HepG2 (cell line): ENCODE results near the gene NSMF. TPM values are rescaled to one million over a fixed set of nuclear protein-coding genes. Genes with fewer than 3 reads are reported as not detected.

Experiments used
- ATAC-seq: fragments of 200-7000 bp; cut with Tn5 transposase; 3 replicates; pipeline ENCODE4 v1.9.1; 2020; ENCODE audit warnings: mild to moderate bottlenecking, moderate library complexity
- BruUV-seq: library from RNA; stranded (reverse); fragments of 400-500 nt; replicated peaks from 2 replicates; lab custom pipeline; 2021; lab: Mats Ljungman, UMichigan
- CTCF ChIA-PET: fragments of 300-600 bp; formaldehyde crosslinking; extraction: SDS; loops from one replicate; lab custom pipeline; 2021; ENCODE audit warnings: low total read pairs, inconsistent platforms, low intra/inter-chr PET ratio; lab: Yijun Ruan, JAX
- POLR2A ChIA-PET: fragments of 350-600 bp; sonication (Branson Sonifier 250); formaldehyde crosslinking; loops from one replicate; lab custom pipeline; 2020; ENCODE audit warnings: antibody characterized with exemption, inconsistent platforms; lab: Yijun Ruan, JAX
- DNase-seq: peaks from one replicate; pipeline ENCODE4 v3.0.0-alpha.2; 2015; ENCODE audit warnings: low spot score
- FAIRE-seq: peaks from 3 replicates; lab custom pipeline; 2011; peaks lifted over from hg19 to GRCh38; lab: Jason Lieb, UNC
- H2AFZ ChIP-seq: one replicate; pipeline ENCODE4 v1.6.1; 2011; ENCODE audit warnings: low read length, inconsistent platforms
- H3K27ac ChIP-seq: fragments of 300-600 bp; 3 replicates; pipeline ENCODE4 v1.8.0; 2011; ENCODE audit warnings: mixed run types, mild to moderate bottlenecking, mixed read lengths, low read length, inconsistent platforms; ENCODE audit not compliant: insufficient read depth; ENCODE audit errors: extremely low read length
- H3K27me3 ChIP-seq, 2 experiments: fragments of 200-600 bp in 1 of 2; 2 replicates in 1 of 2; 3 replicates in 1 of 2; pipeline versions ENCODE4 v1.6.0 to v1.8.0; 2011; ENCODE audit warnings: low read length in 2 of 2, mild to moderate bottlenecking in 2 of 2, moderate library complexity in 2 of 2, inconsistent platforms in 1 of 2; ENCODE audit not compliant: insufficient read depth in 2 of 2, control insufficient read depth in 1 of 2
- H3K36me3 ChIP-seq, 2 experiments: fragments of 200-600 bp in 1 of 2; replicated peaks in 1 of 2; 2 replicates in 1 of 2; 3 replicates in 1 of 2; pipeline versions ENCODE4 v1.5.1 to v1.8.0; 2011; ENCODE audit warnings: low read length in 2 of 2, inconsistent platforms in 1 of 2; ENCODE audit not compliant: insufficient read depth in 2 of 2, control insufficient read depth in 1 of 2
- H3K4me1 ChIP-seq: 2 replicates; pipeline ENCODE4 v1.5.1; 2012; ENCODE audit warnings: low read length, inconsistent platforms; ENCODE audit not compliant: insufficient read depth
- H3K4me2 ChIP-seq: 2 replicates; pipeline ENCODE4 v1.6.0; 2011; ENCODE audit warnings: low read depth, low read length, inconsistent platforms
- H3K4me3 ChIP-seq, 3 experiments: fragments of 200-600 bp in 1 of 3; sonication (generic), shearing (Covaris generic) in 1 of 3; replicated peaks in 1 of 3; 2 replicates each; pipeline ENCODE4 v1.5.1; 2011 to 2016; ENCODE audit warnings: low read length in 3 of 3, inconsistent platforms in 2 of 3, low read depth in 2 of 3, mild to moderate bottlenecking in 2 of 3, control low read depth in 1 of 3, mixed read lengths in 1 of 3; ENCODE audit not compliant: insufficient read depth in 1 of 3
- H3K79me2 ChIP-seq: one replicate; pipeline ENCODE4 v1.6.1; 2011; ENCODE audit warnings: low read length, inconsistent platforms; ENCODE audit not compliant: insufficient read depth
- H3K9ac ChIP-seq: 2 replicates; pipeline ENCODE4 v1.6.0; 2011; ENCODE audit warnings: mild to moderate bottlenecking, low read depth, low read length, inconsistent platforms; ENCODE audit not compliant: insufficient read depth
- H3K9me3 ChIP-seq: 2 replicates; pipeline ENCODE4 v1.5.1; 2012; ENCODE audit warnings: mild to moderate bottlenecking, low read length
- H4K20me1 ChIP-seq: 2 replicates; pipeline ENCODE4 v1.6.0; 2011; ENCODE audit warnings: inconsistent platforms, mild to moderate bottlenecking, low read length, moderate library complexity; ENCODE audit not compliant: insufficient read depth
- ATF5 ChIP-seq: sonication (generic); formaldehyde crosslinking; IDR thresholded peaks from 2 replicates; pipeline ENCODE4 v1.4.0; 2020; ENCODE audit warnings: mild to moderate bottlenecking, low read depth, missing genetic modification reagents
- DPF2 ChIP-seq: sonication (generic); formaldehyde crosslinking; IDR thresholded peaks from 2 replicates; pipeline ENCODE4 v1.4.0; 2020; ENCODE audit warnings: mild to moderate bottlenecking, low read depth, missing genetic modification reagents, borderline replicate concordance
- GABPA ChIP-seq, 2 experiments: IDR thresholded peaks; 2 replicates each; pipeline ENCODE4 v1.6.1; 2011 to 2016; ENCODE audit warnings: low read depth in 2 of 2, low read length in 1 of 2, missing biosample characterization in 1 of 2, missing genetic modification characterization in 1 of 2
- MEF2D ChIP-seq: sonication (generic); formaldehyde crosslinking; IDR thresholded peaks from 2 replicates; pipeline ENCODE4 v1.5.1; 2020; ENCODE audit warnings: mild to moderate bottlenecking, missing genetic modification reagents
- MIXL1 ChIP-seq: IDR thresholded peaks from 2 replicates; pipeline ENCODE4 v1.6.1; 2016
- NR1H2 ChIP-seq: sonication (generic); formaldehyde crosslinking; IDR thresholded peaks from 2 replicates; pipeline ENCODE4 v1.8.1; 2022; ENCODE audit warnings: low read depth, missing genetic modification reagents, borderline replicate concordance
- REXO4 ChIP-seq: sonication (generic); formaldehyde crosslinking; IDR thresholded peaks from 2 replicates; pipeline ENCODE4 v1.8.0; 2022; ENCODE audit warnings: missing genetic modification reagents, mild to moderate bottlenecking, borderline replicate concordance
- SMAD9 ChIP-seq: sonication (generic); formaldehyde crosslinking; IDR thresholded peaks from 2 replicates; pipeline ENCODE4 v1.5.1; 2020; ENCODE audit warnings: mild to moderate bottlenecking, missing genetic modification reagents
- ZNF549 ChIP-seq: sonication (generic); formaldehyde crosslinking; IDR thresholded peaks from 2 replicates; pipeline ENCODE4 v1.5.0; 2020; ENCODE audit warnings: missing genetic modification reagents
- ZNF781 ChIP-seq: sonication (generic); formaldehyde crosslinking; IDR thresholded peaks from 2 replicates; pipeline ENCODE4 v1.5.1; 2020; ENCODE audit warnings: borderline replicate concordance, mild to moderate bottlenecking, missing genetic modification reagents; ENCODE audit errors: not compliant biosample characterization
- WGBS: methylation state at CpG from one replicate; pipeline ENCODE4 v1.1.6; 2017; ENCODE audit warnings: low lambda C conversion rate; 5-methylcytosine and 5-hydroxymethylcytosine counted together
- in situ Hi-C: cut with HindIII; loops from 2 replicates; pipeline ENCODE4 v1.10.0; 2017; ENCODE audit warnings: low pct_unique_long_range_greater_than_20kb; ENCODE audit not compliant: extremely low pct_ligation_motif_present
- intact Hi-C: fragments of 100-400 bp; cut with micrococcal nuclease; formaldehyde crosslinking; loops from one replicate; pipeline ENCODE4 v1.10.0; 2022; ENCODE audit not compliant: unreplicated experiment
- polyA plus RNA-seq, 8 experiments: library from polyadenylated mRNA; depleted of rRNA in 3 of 8; stranded (reverse) in 7 of 8; unstranded in 1 of 8; fragments of >200 nt; fragmentation: Illumina TruSeq in 4 of 8; extraction: Trizol in 4 of 8; gene quantifications; 2 replicates each; pipeline versions ENCODE4 v1.2.1 to v1.2.3, GENCODE V29; 2011 to 2016; ENCODE audit warnings: low read depth in 4 of 8, missing spikeins in 1 of 8, mixed read lengths in 1 of 8; ENCODE audit not compliant: insufficient read depth in 1 of 8
- total RNA-seq, 5 experiments: library from RNA; depleted of rRNA; stranded (reverse); fragments of >200 nt; fragmentation: Illumina TruSeq; extraction: Trizol; gene quantifications; 2 replicates each; pipeline ENCODE4 v1.2.3, GENCODE V29; 2016; ENCODE audit warnings: low read depth in 1 of 5
- TF ChIP-seq, protein P1 (sequence below): sonication (generic); formaldehyde crosslinking; IDR thresholded peaks from 2 replicates; pipeline ENCODE4 v1.5.0; 2020; ENCODE audit warnings: mild to moderate bottlenecking, low read depth, missing genetic modification reagents, borderline replicate concordance

Gene NSMF
- total and polyA plus RNA-seq, 2 of the 13 experiments (the other 11 are each of a cell fraction or from before 2014, with no cell fraction given) = 44.3 to 183 TPM

DNA sequence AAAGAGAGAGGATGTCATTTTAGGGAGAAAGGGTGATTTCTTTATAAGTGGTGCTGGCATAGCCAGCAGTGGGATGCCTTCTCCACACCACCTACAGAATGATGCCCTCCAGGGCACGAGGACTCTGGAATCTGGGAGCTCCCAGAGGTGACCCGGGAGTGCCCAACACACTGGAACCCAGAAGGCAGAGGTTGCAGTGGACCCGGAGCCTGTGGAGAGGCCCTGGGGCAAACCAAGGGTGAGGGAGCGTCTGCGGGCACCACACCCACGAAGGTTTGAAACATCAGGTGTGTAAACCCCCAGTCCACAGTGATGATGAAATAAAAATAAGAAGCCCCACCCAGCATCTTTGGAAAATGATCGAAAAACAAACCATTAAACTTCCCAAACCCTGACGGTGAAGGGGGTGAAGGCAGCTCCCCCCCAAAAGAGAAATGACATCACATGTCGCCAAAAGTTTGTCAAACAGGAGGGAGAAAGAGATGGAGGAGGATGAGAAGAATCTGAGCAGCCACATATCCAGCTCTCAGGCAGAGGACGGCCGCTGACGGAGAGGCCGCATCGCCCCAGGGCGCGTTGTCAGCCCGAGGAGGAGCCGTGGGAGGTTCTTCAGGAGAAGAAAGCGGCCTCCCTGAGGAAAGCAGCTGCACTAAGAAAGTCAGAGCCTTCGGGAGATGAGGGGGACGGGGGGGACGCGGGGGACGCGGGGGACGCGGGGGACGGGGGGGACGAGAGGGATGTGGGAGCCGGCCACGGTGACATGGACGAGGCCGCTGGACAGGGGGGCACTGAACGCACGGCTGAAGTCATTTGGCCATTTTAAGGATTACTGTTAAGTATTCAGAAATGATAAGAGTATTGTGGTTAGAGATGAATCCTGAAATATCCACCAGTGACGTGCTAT is 43.1 kb upstream of the NSMF start:
- peaks cover 7 to 15% of the 10 kb centered on the region in 2 experiments; a peak in 2 of 5 replicates for H3K27me3 ChIP-seq
- BruUV-seq = no TSS peak
- H3K36me3 ChIP-seq = no peaks in the 10 kb centered on the region
- 43% methylated on average over 36 of the region's 36 CpGs for WGBS
- CTCF ChIA-PET = no interaction called here
- no peak overlapping the region for H3K27ac ChIP-seq
- no peak overlapping the region for H3K4me3 ChIP-seq
- ATAC-seq = no peak
- TF ChIP-seq ZNF781 (CRISPR knock-in tag) = no peak
- no peak for TF ChIP-seq ATF5
- TF ChIP-seq MEF2D (CRISPR knock-in tag) = no peak
- TF ChIP-seq SMAD9 (CRISPR knock-in tag) = no peak
- no peak for TF ChIP-seq GABPA (IDR thresholded peaks at IDR 0.05; ENCODE audit: low read depth, low read length)
- TF ChIP-seq GABPA (CRISPR knock-in tag; IDR thresholded peaks at IDR 0.05; ENCODE audit: low read depth) = no peak
- no peak for TF ChIP-seq REXO4 (CRISPR knock-in tag)
- no peak for TF ChIP-seq NR1H2 (CRISPR knock-in tag)
- TF ChIP-seq, protein P1, sequence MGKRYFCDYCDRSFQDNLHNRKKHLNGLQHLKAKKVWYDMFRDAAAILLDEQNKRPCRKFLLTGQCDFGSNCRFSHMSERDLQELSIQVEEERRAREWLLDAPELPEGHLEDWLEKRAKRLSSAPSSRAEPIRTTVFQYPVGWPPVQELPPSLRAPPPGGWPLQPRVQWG = no peak
- no peak for TF ChIP-seq MIXL1 (CRISPR knock-in tag)
- TF ChIP-seq ZNF549 (CRISPR knock-in tag) = no peak
- TF ChIP-seq DPF2 (CRISPR knock-in tag) = no peak
- TF ChIP-seq, all 625 proteins: peak for 0
- Histone ChIP-seq H3K79me2 (no peaks in the 10 kb centered on the region), H3K4me1 (peaks cover 12% of the 10 kb centered on the region), H3K4me2 (no peak overlapping the region), H4K20me1 (no peaks in the 10 kb centered on the region), H3K9ac (no peak overlapping the region), H2AFZ (no peak overlapping the region), H3K9me3 (no peaks in the 10 kb centered on the region)
- POLR2A ChIA-PET = no interaction called here
- intact Hi-C loops = no loop called here
- DNase-seq = no peak
- FAIRE-seq = no peak
- in situ Hi-C loops = no loop called here
